Astrocyte (in vitro differentiated cells and primary cell): Measurements from ENCODE around the gene ITPRIP. TPM values are rescaled to one million over a fixed set of nuclear protein-coding genes. Genes with fewer than 3 reads are reported as not detected.

Experiments
- DNase-seq: peaks from one replicate; pipeline ENCODE4 v3.0.0-alpha.2; 2010; ENCODE audit warnings: low read depth
- FAIRE-seq: peaks from 2 replicates; lab custom pipeline; 2011; peaks lifted over from hg19 to GRCh38; lab: Jason Lieb, UNC
- H2AFZ ChIP-seq: 2 replicates; pipeline ENCODE4 v1.6.0; 2012; ENCODE audit warnings: low read depth, low read length, inconsistent platforms
- H3K27ac ChIP-seq: 2 replicates; pipeline ENCODE4 v1.5.1; 2011; ENCODE audit warnings: low read depth, low read length, inconsistent platforms
- H3K27me3 ChIP-seq: 2 replicates; pipeline ENCODE4 v1.6.0; 2011; ENCODE audit warnings: low read length, inconsistent platforms; ENCODE audit not compliant: insufficient read depth
- H3K36me3 ChIP-seq: 2 replicates; pipeline ENCODE4 v1.5.1; 2011; ENCODE audit warnings: low read length, inconsistent platforms; ENCODE audit not compliant: insufficient read depth
- H3K4me1 ChIP-seq: 2 replicates; pipeline ENCODE4 v1.5.1; 2011; ENCODE audit warnings: low read length, inconsistent platforms; ENCODE audit not compliant: insufficient read depth
- H3K4me2 ChIP-seq: 2 replicates; pipeline ENCODE4 v1.6.0; 2012; ENCODE audit warnings: low read length, inconsistent platforms
- H3K4me3 ChIP-seq: 2 replicates; pipeline ENCODE4 v1.5.1; 2011; ENCODE audit warnings: low read depth, mild to moderate bottlenecking, low read length, inconsistent platforms; ENCODE audit not compliant: insufficient read depth
- H3K79me2 ChIP-seq: 2 replicates; pipeline ENCODE4 v1.6.0; 2012; ENCODE audit warnings: mild to moderate bottlenecking, low read length, inconsistent platforms; ENCODE audit not compliant: insufficient read depth
- H3K9ac ChIP-seq: 2 replicates; pipeline ENCODE4 v1.6.0; 2012; ENCODE audit warnings: mild to moderate bottlenecking, low read length, inconsistent platforms
- H3K9me3 ChIP-seq: 2 replicates; pipeline ENCODE4 v1.5.1; 2012; ENCODE audit warnings: low read depth, mild to moderate bottlenecking, low read length, inconsistent platforms; ENCODE audit not compliant: insufficient read depth
- H4K20me1 ChIP-seq: 2 replicates; pipeline ENCODE4 v1.6.0; 2012; ENCODE audit warnings: low read length, inconsistent platforms; ENCODE audit not compliant: insufficient read depth
- H3K27ac Mint-ChIP-seq: one replicate; pipeline ENCODE4 v1.8.0; 2021; ENCODE audit warnings: mild to moderate bottlenecking, mixed read lengths; ENCODE audit not compliant: unreplicated experiment
- H3K27me3 Mint-ChIP-seq: one replicate; pipeline ENCODE4 v1.8.0; 2021; ENCODE audit warnings: low read depth, mixed read lengths; ENCODE audit not compliant: unreplicated experiment
- H3K36me3 Mint-ChIP-seq: one replicate; pipeline ENCODE4 v1.8.0; 2021; ENCODE audit warnings: low read depth, mixed read lengths; ENCODE audit not compliant: unreplicated experiment
- H3K4me1 Mint-ChIP-seq: one replicate; pipeline ENCODE4 v1.8.0; 2021; ENCODE audit warnings: low read depth, mixed read lengths; ENCODE audit not compliant: unreplicated experiment
- H3K4me3 Mint-ChIP-seq: one replicate; pipeline ENCODE4 v1.8.0; 2021; ENCODE audit warnings: mild to moderate bottlenecking, moderate library complexity, mixed read lengths; ENCODE audit not compliant: unreplicated experiment
- H3K9me3 Mint-ChIP-seq: one replicate; pipeline ENCODE4 v1.8.0; 2021; ENCODE audit warnings: mild to moderate bottlenecking, mixed read lengths; ENCODE audit not compliant: unreplicated experiment
- EZH2 ChIP-seq: IDR thresholded peaks from 2 replicates; pipeline ENCODE4 v1.6.1; 2012; ENCODE audit warnings: mild to moderate bottlenecking, low read length, inconsistent platforms; ENCODE audit not compliant: insufficient read depth
- total RNA-seq: library from RNA; stranded (reverse); gene quantifications from 2 replicates; pipeline ENCODE4 v1.2.1, GENCODE V29; 2021
- TF ChIP-seq, protein P1 (sequence below): IDR thresholded peaks from 2 replicates; pipeline ENCODE4 v1.5.1; 2011; ENCODE audit warnings: low read depth, mild to moderate bottlenecking, inconsistent platforms, low read length, moderate library complexity; ENCODE audit not compliant: insufficient read depth

ITPRIP gene
- total RNA-seq, 1 donor from 2014 or later = 21.9 TPM

DNA sequence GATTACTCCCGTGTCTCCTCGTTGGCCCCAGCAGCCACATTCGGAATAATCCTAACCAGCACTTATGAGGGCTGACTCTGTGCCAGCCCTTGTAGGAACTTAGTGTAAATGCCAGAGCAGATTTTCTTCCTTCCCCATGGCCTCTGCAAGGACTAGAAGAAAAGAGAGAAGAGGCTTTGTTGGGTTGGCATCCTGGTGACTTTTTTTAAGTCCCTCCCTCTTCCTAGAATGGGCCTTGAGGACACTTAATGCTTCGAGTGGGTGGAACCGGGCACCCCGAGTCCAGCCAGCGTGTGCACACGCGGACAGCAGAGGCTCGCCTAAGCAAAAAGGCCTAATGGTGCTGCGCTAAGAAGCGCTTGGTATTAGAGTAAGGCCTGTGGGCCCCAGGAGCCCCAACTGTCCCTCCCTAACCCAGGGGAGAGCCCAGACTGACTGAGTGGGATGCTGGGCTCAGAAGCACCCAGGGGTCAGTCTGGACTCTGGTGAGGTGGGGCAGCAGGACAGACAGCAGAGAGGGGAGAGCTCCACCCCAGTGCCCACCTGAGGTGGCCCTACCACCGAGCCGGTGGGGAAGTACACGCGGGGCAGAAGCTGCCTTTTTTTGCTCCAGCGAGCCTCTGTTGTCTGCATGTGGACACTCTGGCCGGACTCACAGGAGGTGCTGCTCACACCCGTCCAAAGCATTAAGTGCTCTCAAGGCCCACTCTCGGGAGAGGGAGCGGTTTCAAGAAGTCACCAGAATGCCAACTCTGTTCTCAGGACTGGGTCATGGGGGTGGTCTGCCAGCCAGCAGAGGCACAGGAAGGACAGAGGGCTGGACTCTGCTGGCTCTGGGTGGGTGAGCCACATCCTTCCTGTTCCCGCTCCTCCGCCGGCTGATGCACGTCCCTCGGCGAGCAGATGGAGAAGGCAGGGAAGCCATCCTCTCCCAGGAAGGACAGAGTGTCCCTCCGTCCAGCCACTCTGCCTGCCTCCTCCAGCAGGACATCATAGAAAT, 12.5 kb downstream of the ITPRIP start:
- H3K9me3 Mint-ChIP-seq = peaks cover 2% of the 10 kb centered on the region
- Histone ChIP-seq H3K4me1 (peaks cover 61% of the 10 kb centered on the region), H3K9me3 (no peaks in the 10 kb centered on the region), H3K79me2 (peaks cover 92% of the 10 kb centered on the region), H4K20me1 (peaks cover 84% of the 10 kb centered on the region), H3K27ac (peak overlapping the region; percentile 0), H3K36me3 (no peaks in the 10 kb centered on the region), H3K9ac (peak overlapping the region; percentile 95), H2AFZ (no peak overlapping the region), H3K4me3 (no peak overlapping the region), H3K27me3 (no peaks in the 10 kb centered on the region), H3K4me2 (peak overlapping the region; percentile 87)
- H3K4me1 Mint-ChIP-seq = peaks cover 56% of the 10 kb centered on the region
- FAIRE-seq = no peak
- TF ChIP-seq, protein P1, sequence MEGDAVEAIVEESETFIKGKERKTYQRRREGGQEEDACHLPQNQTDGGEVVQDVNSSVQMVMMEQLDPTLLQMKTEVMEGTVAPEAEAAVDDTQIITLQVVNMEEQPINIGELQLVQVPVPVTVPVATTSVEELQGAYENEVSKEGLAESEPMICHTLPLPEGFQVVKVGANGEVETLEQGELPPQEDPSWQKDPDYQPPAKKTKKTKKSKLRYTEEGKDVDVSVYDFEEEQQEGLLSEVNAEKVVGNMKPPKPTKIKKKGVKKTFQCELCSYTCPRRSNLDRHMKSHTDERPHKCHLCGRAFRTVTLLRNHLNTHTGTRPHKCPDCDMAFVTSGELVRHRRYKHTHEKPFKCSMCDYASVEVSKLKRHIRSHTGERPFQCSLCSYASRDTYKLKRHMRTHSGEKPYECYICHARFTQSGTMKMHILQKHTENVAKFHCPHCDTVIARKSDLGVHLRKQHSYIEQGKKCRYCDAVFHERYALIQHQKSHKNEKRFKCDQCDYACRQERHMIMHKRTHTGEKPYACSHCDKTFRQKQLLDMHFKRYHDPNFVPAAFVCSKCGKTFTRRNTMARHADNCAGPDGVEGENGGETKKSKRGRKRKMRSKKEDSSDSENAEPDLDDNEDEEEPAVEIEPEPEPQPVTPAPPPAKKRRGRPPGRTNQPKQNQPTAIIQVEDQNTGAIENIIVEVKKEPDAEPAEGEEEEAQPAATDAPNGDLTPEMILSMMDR = no peak
- no peak for TF ChIP-seq EZH2
- no peaks in the 10 kb centered on the region for H3K27me3 Mint-ChIP-seq
- DNase-seq = no peak
- no peak overlapping the region for H3K4me3 Mint-ChIP-seq
- peaks cover 4% of the 10 kb centered on the region for H3K36me3 Mint-ChIP-seq
- no peak overlapping the region for H3K27ac Mint-ChIP-seq

DNA sequence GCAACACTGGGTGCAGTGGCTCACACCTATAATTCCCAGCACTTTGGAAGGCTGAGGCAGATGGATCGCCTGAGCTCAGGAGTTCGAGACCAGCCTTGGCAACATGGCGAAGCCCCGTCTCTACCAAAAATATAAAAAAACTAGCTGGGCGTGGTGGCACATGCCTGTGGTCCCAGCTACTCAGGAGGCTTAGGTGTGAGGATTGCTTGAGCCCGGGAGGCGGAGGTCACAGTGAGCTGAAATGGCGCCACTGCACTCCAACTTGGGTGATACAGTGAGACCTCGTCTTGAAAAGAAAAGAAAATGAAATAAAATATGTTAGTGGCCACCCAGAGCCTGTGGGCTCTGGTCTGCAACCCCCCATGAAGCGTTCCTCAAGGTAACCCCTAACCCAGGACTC, 13.3 kb downstream of the ITPRIP start:
- Histone ChIP-seq H3K27ac (no peak overlapping the region), H3K27me3 (no peaks in the 10 kb centered on the region), H3K79me2 (peaks cover 94% of the 10 kb centered on the region), H3K4me3 (no peak overlapping the region), H3K9me3 (no peaks in the 10 kb centered on the region), H3K9ac (no peak overlapping the region), H3K4me2 (no peak overlapping the region), H2AFZ (no peak overlapping the region), H3K4me1 (peaks cover 57% of the 10 kb centered on the region), H4K20me1 (peaks cover 89% of the 10 kb centered on the region), H3K36me3 (no peaks in the 10 kb centered on the region)
- Mint-ChIP-seq H3K27ac (no peak overlapping the region), H3K4me3 (no peak overlapping the region), H3K36me3 (peaks cover 4% of the 10 kb centered on the region), H3K4me1 (peaks cover 51% of the 10 kb centered on the region), H3K27me3 (no peaks in the 10 kb centered on the region), H3K9me3 (peaks cover 2% of the 10 kb centered on the region)
- TF ChIP-seq, protein P1 = no peak
- TF ChIP-seq EZH2 = no peak
- FAIRE-seq (no peak), DNase-seq (no peak)
